ENCODE results near the gene CAP2.
"Not testable (repeated sequence)": the region's sequence is repeated elsewhere in the genome, so short reads cannot be mapped to it uniquely, and the experiment has no call there.

Gene CAP2

DNA sequence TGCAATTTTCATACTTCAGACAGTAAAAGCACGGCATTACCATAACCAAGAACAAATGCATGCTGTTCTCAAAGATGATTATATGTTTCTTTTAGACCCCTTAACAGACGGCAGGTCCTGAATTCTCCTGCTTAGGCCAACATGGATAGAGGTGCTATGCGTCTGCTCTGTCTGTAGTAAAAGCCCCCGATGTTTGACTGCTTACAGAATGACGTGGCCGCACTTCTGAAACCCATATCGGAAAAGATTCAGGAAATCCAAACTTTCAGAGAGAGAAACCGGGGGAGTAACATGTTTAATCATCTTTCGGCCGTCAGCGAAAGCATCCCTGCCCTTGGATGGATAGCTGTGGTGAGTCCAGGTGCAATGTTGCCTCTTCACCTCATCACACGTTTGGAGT, 113.6 kb downstream of the CAP2 start:
- no peak for DNase-seq

DNA sequence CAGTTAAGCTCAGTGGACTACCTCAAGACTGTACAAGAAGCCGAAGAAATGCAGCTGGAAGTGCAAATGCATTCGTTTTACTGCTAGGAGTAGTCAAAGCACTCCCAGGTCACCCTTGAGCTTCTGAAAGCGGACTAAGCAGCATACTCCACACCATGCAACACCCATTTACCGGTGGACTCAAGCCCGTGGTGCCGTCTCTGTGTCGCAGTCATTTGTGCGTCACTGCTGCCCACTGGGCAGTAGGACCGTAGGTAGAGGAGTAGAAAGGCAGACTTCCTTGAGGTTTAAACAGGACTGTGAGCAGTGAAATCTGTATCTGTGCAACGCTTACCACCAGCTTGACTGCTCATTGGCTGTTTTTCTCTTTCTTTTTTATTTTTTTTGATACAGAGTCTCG, 117.7 kb downstream of the CAP2 start:
- DNase-seq, result no peak

DNA sequence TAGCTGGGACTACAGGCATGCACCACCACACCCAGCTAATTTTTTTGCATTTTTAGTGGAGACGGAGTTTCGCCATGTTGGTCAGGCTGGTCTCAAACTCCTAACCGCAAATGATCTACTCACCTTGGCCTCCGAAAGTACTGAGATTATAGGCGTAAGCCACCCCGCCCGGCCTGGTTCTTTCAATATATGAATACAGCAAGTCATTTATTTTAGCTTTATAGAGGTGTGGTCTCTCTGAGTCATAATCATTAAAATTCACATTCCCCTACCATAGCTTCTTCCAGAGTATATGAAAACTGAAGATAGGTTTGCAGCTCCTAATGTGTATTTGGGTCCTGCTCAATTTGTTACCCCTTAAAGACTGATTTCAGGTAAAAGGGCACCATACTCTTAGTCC, 118.2 kb downstream of the CAP2 start:
- DNase-seq, result no peak

DNA sequence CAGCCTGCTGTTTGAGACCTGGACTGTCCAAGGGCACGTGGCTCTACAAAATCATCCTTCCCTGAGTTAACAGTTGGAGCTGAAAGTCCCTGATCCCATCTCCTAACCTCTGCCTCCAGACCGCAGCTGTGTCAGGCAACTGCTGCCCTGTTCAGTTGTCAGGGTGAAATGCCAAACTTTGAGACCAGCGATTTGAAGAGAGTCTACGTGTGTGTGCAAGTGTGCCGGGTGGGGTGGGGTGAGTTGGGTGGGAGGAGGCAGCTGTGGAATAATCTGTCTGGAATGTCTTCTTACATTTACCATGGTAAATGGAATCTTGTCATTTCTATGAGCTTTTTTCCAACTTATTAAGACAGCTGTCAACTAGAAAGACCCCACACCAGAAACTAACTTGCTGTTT, 125.7 kb downstream of the CAP2 start:
- no peak for DNase-seq

DNA sequence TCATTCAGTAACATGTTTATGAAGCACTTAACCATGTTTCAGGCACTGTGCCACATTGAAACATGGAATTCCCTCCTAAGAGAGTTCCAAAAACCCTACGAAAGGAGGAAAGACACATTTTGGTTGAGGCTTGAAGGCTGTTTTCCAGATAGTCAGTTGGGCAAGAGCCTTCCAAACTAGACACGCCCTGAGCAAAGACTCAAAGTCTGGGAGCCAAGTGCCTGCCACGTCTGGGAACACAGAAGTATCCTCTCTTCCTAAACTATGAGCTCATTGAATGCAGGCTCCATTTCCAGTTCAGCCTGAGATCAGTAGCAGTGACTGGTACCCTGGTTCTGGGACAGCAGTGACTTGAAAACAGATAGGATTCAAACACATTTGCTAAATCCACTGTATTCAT, 132.2 kb downstream of the CAP2 start:
- no peak for DNase-seq

DNA sequence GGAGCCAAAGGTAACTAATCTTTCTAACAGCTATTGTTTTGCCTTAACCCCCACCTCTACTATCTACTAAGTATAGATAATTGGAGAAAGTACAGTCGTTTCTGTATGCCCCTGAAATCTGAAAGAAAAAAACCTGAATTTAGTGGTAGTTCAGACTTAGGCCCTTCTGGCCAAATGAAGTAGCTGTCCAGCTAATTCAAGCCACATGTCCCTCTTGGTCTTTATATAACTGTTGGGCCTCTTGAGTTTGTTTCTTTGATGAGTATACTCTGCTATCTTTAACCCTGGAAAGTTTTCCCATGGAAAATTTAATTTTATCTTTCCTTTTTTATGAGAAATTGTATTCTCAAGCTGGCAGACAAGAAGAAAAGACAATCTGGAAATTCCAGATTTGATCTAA, 133.7 kb downstream of the CAP2 start:
- DNase-seq, result no peak

DNA sequence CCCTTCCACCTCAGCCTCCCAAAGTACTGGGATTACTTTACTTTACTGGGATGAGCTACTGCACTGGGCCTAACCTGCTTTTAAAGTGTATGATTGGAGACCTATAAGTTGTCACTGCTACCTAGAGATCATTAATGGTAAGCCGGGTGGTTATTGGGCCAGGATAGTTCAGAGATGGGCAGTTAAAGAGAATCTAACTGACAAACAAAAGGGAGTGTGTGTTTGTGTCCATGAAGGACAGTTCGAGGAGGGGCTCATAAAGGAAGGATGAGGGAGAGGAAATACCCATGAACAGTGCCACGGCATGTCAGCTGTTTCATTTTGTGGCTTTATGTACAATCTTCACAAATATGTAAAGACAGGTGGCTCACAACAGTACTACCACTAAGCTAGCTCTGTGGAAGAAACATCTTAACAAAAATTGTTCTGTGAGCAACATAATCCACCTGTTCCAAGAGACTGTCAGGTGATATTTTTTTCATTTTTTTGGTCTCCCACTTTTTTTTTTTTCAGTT, 137.0 kb downstream of the CAP2 start:
- no peak for DNase-seq

DNA sequence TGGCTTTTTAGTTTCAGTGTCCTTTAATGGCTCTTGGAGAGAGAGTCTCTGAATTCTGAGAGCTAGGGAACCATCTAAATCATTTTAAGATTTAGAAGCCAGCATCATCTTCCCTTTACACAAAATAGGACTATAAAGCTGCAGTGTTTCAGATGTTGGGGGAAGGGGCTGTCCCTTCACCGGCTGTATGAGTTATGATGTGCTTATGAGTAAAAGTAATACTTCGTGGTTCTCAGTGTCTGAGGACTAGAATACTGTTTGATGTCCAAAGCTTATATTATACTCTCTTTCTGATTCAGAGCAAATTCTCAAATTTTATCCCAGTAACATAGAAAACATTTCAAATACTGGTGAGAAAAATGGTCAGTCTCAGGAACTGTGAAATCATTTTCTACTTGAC, 143.2 kb downstream of the CAP2 start:
- no peak for DNase-seq

DNA sequence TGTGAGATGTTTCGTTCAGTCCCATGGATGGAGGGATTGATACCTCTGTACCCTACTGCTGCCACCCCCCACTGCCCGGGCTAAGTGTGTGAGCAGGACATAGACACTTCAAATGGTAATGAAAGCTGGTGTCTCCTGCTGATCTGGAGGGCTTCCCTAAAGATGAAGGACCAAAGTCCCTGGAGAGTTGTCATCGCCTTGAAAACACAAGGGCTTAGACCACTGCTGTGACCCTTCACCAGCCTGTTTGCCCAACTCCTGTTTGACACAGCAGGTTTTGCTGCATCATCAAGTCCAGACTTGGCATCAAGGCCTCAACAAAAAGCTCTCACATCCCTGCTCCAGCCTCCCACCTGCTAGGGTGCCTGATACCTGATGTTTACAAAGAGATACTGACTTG, 148.8 kb downstream of the CAP2 start:
- DNase-seq, result no peak

DNA sequence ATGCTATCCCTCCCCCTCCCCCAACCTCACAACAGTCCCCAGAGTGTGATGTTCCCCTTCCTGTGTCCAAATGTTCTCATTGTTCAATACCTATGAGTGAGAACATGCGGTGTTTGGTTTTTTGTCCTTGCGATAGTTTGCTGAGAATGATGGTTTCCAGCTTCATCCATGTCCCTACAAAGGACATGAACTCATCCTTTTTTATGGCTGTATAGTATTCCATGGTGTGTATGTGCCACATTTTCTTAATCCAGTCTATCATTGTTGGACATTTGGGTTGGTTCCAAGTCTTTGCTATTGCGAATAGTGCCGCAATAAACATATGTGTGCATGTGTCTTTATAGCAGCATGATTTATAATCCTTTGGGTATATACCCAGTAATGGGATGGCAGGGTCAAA, 152.3 kb downstream of the CAP2 start:
- DNase-seq, result not testable (repeated sequence)

DNA sequence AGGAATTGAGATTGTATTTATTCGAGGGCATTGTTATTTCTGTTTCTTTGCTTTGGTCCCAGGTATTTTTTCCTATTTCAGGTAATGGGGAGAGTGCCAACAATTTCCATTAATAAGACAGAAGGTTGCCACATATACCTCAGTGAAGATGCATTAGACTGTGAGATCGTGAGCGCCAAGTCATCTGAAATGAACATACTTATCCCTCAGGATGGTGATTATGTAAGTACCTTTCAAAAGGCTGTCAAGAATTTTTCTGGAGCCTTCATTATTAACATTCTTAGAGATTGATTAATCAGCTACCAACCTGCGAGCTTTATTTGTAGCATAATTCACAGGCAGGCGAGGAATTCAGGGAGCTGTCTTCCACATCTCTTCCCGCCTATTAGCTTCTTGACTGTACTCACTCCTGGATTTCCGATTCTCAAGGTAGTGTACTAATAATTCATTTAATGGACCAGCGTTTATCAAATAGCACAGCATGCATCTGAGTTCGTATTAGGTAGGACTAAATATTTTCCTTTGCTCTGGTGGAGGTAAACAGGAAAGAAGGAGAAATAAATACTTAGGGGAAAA, 158.1 kb downstream of the CAP2 start:
- DNase-seq, result no peak

DNA sequence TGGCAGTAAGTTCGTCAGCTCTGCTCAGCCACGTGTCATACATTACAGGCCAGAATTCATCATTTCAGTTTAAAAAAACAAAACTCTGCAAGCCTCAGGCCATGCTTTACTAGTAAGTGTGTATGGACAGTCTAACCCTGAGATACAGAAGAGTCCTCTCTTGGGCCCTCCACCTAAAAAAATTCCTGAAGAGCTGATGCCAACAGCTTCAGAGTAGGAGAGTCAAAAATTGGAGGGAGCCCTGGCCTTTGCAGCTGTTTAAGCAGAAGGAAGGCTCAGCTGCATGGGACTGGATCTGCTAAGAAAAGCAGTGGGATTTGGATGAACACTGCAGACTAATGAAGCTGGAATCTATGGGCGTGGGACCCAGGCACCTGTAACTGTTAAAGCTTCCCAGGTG, 159.5 kb downstream of the CAP2 start:
- DNase-seq, result no peak

DNA sequence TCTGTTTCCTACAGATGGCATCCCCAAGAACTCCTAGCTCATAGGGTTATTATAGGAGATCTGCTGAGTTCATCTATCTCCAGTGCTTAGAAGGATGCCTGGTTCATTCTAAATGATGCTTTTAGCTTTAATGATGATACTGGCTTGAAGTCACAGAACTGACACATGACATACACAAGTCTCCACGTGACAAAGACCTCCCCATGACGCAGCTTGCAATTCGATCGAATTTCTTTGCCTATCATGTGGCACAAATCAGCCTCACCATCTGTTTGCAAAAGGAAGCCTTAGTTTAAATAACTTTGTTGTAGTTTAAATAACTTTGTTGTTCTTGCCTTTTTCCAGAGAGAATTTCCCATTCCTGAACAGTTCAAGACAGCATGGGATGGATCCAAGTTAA, 162.6 kb downstream of the CAP2 start:
- no peak for DNase-seq

DNA sequence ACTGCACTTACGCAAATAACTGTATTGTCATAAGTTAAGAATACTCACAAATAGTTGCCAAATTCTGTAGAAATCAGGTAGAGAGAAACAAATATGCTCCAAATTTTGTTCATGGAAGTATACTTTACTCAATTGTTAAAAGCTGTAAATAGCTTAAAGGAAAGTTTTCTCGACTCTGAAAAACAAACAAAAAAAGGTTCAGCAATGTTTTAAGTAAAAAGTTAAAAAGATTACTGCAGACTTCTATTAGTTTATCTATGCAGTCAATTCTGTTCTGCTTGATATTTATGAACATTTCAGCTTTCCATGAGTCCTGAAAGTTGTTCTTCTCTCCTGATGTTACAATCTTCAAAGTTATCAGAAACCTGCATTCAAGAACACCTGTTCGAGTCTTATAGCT, 169.2 kb downstream of the CAP2 start:
- no peak for DNase-seq

DNA sequence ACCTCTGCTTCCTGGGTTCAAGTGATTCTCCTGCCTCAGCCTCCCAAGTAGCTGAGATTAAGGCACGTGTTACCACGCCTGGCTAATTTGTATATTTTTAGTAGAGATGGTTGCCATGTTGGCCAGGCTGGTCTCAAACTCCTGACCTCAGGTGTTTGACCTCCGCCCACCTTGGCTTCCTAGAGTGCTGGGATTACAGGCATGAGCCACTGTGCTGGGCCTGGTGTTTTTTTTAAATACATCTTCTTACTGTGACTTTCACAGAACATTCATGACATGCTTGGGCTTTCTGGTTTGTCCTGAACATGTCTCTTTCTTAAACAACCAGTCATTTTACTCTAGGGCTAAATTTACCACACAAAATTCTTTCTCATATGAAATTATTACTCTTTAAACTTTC, 172.0 kb downstream of the CAP2 start:
- DNase-seq, result no peak

DNA sequence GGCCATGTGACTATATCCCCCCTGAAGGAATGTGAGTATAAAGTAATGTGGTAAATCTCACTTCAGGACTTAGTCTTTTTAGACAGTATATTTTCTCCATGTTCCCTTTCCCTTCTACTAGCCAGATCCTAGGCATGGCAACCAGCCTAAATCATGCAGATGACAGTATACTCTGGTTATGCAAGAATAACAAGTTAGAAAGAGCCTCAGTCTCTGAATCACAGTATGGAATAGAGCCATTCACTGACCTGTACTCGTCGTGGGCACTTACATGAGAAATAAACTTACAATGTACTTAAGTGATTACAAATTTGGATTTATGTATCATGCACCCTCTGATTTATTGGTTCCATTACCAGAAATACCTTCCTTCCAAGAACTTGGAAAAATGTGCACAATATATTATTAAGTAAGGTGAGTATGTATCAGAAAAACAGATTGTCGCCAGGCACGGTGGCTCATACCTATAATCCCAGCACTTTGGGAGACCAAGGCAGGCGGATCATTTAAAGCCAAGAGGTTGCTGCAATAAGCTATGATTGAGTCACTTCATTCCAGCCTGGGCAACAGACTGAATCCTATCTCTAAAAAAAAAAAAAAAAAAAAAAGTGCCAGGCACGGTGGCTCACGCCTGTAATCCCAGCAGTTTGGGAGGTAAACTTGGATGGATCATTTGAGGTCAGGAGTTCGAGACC, 181.6 kb downstream of the CAP2 start:
- DNase-seq, result no peak

DNA sequence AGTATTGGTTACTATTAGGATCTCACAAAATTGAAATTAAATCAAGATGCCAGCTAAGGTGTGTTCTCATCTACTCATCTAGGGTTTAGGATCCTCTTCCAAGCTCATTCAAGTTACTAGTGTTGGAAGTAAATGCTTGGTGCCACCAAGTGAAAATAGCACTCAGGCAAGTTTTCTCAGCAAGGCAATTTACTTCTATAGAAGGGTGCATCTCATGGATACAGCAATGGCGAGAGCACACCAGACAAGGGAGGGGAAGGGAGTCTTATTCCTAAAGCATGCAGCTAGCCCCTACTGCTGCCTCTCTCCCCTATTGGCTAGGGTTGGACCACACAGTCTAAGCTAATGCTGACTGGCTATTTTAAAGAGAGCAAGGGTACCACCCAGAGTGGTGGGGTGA, 183.7 kb downstream of the CAP2 start:
- DNase-seq, result no peak

DNA sequence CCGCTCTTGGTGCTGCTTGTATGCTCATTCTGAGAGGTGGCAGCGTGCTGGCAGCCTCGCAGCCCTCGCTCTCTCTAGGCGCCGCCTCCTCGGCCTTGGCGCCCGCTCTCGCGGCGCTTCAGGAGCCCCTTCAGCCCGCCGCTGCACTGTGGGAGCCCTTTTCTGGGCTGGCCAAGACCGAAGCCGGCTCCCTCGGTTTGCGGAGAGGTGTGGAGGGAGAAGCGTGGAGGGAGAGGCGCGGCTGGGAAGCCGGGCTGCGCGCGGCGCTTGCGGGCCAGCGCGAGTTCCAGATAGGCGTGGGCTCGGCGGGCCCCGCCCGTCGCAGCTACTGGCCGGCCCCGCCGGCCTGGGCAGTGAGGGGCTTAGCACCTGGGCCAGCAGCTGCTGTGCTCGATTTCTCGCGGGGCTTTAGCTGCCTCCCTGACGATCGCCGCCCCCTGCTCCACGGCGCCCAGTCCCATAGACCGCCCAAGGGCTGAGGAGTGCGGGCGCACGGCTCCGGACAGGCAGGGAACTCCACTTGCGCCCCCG, 187.2 kb downstream of the CAP2 start:
- DNase-seq, result peak; percentile 51

DNA sequence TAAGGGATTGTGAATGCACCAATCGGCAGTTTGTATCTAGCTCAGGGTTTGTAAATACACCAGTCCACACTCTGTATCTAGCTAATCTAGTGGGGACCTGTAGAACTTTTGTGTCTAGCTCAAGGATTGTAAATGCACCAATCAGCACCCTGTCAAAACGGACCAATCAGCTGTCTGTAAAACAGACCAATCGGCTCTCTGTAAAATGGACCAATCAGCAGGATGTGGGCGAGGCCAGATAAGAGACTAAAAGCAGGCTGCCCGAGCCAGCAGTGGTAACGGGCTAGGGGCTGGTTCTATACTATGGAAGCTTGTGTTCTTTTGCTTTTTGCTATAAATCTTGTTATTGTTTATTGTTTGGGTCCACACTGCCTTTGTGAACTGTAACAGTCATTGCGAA, 187.9 kb downstream of the CAP2 start:
- not testable (repeated sequence) for DNase-seq

DNA sequence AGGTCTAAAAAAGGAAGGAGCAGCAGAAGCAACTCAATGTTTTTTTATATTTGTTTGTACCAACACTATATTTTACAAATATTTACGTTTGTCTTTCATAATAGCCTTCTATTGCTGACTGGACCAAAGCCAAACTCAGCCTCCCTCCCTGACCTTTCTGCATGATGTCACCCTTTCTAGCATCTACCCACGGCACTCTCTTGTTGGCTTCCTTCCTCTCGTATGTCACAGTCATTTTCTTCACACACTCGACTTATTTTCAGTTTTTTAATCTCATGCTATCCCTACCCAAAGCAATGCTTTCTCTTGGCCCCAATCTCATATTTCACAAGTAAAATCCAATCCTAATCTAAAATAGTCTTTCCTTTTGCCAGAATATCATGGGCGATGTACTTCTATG, 190.4 kb downstream of the CAP2 start:
- DNase-seq, result no peak

DNA sequence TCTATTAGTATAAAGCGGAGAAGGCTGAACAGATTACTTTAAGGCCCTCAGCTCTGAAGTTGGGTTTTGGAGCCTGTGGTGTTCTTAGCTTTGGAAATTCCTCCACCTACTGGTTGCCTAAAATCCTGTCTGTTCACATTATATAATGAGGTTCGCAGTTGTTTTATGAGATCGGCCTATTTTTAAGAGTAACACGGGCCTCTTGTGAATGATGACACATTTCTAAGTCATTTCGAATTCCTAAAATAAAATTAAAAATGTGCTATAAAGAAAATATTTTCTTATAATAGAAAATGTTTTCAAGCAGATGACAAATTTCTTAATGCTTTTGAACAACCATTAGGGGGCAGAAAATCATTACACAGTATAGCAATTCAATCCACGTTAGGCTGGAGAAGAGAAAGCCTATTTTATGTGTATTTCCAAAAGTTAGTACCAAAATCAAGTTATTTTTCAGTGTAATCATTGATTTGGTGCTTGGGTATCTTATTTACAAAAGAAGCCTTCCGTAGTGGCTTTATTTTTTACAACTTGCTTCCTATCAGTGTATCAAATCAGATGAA, 190.9 kb downstream of the CAP2 start:
- peak; percentile 74 for DNase-seq

DNA sequence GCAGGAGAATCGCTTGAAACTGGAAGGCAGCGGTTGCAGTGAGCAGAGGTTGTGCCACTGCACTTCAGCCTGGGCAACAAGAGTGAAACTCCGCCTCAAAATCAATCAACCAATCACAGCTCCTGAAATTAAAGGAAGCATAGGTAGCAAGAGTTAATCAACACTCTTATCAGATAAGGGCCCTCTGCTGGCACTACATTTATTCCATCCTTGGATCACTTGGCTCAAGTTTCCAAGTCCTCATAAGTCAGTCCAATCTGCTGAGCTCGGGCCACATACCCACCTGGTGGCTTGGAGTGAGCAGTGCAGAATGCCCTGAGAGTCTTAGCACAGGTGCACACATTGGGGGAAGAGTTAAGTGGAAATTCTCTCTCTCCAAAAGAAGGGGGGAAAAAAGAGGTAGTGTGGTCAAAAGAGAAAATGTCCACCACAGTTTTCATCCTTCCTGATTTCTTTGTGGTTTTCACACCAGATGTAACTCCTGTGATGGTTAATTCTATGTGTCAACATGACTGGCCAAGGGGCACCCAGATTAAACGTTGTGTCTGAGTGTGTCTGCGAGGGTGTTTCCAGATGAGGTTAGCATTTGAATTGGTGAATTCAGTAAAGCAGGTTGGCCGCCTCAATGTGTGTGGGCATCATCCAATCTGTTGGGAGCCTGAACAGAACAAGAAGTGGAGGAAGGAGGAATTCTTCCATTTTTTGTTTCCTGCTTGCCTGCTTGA, 192.5 kb downstream of the CAP2 start:
- peak; percentile 28 for DNase-seq

DNA sequence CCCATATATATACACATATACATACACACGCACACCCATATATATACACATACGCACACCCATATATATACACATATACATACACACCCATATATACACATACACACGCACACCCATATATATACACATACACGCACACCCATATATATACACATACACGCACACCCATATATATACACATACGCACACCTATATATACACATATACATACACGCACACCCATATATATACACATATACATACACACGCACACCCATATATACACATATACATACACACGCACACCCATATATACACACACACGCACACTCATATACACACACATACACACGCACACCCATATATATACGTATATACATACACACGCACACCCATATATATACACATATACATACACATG, 193.2 kb downstream of the CAP2 start:
- DNase-seq, result not testable (repeated sequence)

DNA sequence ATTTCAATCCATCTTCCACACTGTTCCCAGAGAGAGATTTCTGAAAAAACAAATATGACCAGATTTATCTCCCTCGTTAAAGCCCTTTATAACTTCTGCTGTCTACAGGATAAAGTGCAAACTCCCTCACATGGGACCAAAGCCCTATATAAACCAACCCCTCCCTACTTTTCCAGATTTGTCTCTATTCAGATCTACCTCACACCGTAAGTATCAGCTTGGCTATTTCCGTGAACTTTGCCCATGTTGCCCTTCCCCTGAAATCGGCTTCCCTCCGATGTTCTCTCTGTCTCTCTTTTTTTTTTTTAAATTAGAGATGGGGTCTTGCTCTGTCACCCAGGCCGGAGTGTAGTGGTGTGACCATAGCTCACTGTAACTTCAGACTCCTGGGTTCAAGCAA, 194.6 kb downstream of the CAP2 start:
- DNase-seq, result no peak
